ENCODE results near the gene MRPL19. TPM values are rescaled to one million over a fixed set of nuclear protein-coding genes. Genes with fewer than 3 reads are reported as not detected.

MRPL19 gene
- total RNA-seq, 1 donor from 2014 or later, result 64.2 TPM

DNA sequence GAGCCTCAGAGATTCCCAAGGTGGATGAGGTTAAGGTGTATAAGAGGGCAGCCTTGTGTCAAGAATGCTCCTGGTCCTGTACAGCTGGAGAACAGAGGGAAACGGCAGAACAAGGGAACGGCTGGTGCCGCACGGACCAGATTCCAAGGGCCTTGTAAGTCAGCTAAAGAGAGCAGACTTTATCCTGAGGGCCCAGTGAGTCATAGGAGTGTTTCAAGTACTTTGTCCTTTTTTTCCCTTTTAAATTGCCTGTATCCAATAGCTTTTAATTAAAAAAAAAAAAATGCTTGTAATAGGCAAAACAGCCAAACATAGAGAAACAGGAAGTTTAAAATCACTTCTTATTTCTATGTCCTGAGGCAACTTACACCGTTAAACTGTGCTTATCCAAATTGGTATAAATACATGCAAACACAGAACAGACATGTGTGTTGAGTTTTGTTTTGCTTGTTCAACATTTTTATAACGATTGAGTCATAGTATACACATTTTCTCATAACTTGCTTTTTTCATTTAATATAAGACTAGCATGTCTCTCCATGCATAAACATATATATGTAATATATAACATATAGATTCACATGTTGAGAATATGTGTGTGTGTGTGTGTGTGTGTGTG lies 43.8 kb upstream of the MRPL19 start:
- H3K36me3 ChIP-seq (ENCODE audit: control insufficient read depth, insufficient read depth, low read length), result no peaks in the 10 kb centered on the region
- TF ChIP-seq, protein P1, sequence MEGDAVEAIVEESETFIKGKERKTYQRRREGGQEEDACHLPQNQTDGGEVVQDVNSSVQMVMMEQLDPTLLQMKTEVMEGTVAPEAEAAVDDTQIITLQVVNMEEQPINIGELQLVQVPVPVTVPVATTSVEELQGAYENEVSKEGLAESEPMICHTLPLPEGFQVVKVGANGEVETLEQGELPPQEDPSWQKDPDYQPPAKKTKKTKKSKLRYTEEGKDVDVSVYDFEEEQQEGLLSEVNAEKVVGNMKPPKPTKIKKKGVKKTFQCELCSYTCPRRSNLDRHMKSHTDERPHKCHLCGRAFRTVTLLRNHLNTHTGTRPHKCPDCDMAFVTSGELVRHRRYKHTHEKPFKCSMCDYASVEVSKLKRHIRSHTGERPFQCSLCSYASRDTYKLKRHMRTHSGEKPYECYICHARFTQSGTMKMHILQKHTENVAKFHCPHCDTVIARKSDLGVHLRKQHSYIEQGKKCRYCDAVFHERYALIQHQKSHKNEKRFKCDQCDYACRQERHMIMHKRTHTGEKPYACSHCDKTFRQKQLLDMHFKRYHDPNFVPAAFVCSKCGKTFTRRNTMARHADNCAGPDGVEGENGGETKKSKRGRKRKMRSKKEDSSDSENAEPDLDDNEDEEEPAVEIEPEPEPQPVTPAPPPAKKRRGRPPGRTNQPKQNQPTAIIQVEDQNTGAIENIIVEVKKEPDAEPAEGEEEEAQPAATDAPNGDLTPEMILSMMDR (IDR thresholded peaks at IDR 0.05; ENCODE audit: insufficient read depth, low read length, poor library complexity, severe bottlenecking), result no peak
- H3K4me3 ChIP-seq (ENCODE audit: low read depth, low read length), result no peak overlapping the region
- no peaks in the 10 kb centered on the region for H3K27me3 ChIP-seq (ENCODE audit: control insufficient read depth, insufficient read depth, low read length)
- peak; percentile 81 for DNase-seq (ENCODE audit: low read depth)

DNA sequence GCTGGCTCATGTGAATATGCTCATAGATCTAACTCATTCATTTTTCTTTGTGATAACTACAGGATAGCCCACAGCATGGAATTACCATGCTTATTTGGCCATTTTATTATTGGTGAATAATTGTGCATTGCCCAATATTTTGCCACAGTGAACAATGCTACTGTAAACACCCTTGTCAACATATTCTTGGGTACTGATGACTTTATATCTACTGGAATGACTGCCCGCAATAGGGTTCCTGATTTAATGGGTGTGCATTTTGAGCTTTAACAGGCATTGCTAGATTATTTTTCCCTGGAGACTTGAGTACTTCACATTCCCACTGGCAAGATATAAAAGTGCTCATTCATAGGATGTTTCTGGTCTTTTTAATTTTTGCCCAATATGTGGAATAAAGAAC lies 43.1 kb upstream of the MRPL19 start:
- TF ChIP-seq, protein P1 (IDR thresholded peaks at IDR 0.05; ENCODE audit: insufficient read depth, low read length, poor library complexity, severe bottlenecking), result no peak
- no peaks in the 10 kb centered on the region for H3K36me3 ChIP-seq (ENCODE audit: control insufficient read depth, insufficient read depth, low read length)
- DNase-seq (ENCODE audit: low read depth), result no peak

DNA sequence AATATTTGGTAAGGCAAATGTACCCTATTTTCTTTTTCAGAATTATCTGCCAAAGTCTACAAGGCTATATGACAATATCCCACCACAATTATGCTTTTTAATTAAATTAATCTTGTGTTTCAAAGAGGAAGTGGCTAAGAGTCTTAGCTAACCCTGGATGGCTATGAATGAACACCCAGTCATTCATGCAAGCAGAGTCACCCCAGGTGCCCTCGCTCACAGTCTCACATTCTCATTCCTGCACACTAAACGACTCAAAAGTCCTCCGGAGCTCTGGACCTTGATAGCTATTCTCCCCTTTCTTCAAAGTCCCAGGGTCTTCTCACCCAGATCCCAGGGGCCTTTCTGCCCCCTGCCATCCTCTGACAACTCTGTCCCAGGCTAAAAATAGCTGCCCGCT lies 42.1 kb upstream of the MRPL19 start:
- peak; percentile 60 for DNase-seq (ENCODE audit: low read depth)
- TF ChIP-seq, protein P1 (IDR thresholded peaks at IDR 0.05; ENCODE audit: insufficient read depth, low read length, poor library complexity, severe bottlenecking), result no peak

More for the DNA sequence above, 43.1 kb upstream of the MRPL19 start:
- no peaks in the 10 kb centered on the region for H3K27me3 ChIP-seq (ENCODE audit: control insufficient read depth, insufficient read depth, low read length)
- no peak overlapping the region for H3K4me3 ChIP-seq (ENCODE audit: low read depth, low read length)

DNA sequence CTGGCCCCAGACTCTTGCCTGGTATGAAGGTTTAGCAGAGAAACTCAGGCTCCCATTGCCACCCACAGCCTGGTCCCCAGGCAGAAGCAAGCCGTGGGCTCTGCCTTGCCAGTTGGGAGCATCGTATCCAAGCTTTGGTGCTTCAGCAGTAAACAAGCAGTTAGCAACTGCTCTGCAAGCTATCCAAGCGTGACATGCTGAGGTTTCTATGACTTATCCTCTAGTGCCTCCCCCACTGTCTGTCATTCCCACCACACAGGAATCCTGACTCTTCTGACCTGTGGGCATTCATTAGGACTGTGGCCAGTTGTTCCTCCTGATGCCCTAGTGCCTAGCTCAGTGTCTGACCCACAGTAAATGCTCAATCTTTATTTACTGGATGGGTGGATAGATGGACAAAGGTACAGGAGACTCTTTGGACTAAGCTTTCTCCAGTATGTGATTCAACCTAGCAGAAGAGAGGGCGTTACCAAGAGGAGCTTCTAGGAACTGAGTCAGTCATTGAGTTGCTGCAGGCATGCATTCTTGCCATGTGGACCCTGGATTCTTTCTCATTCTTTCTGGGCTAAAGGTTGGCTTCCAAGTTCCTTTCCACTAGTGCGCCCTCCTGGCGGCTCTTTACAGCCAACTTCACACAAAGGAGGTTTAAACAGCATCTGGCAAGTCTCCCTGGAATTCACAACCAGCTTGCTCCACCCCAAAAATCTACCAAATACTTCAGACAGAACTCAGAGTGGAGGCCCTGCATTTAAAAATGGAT lies 40.6 kb upstream of the MRPL19 start:
- TF ChIP-seq, protein P1 (IDR thresholded peaks at IDR 0.05; ENCODE audit: insufficient read depth, low read length, poor library complexity, severe bottlenecking), result peak; percentile 53
- Histone ChIP-seq H3K4me3 (ENCODE audit: low read depth, low read length) (no peak overlapping the region), H3K36me3 (ENCODE audit: control insufficient read depth, insufficient read depth, low read length) (no peaks in the 10 kb centered on the region), H3K27me3 (ENCODE audit: control insufficient read depth, insufficient read depth, low read length) (peaks cover 2% of the 10 kb centered on the region)
- peak; percentile 93 for DNase-seq (ENCODE audit: low read depth)

More for the DNA sequence above, 42.1 kb upstream of the MRPL19 start:
- H3K36me3 ChIP-seq (ENCODE audit: control insufficient read depth, insufficient read depth, low read length), result no peaks in the 10 kb centered on the region
- no peaks in the 10 kb centered on the region for H3K27me3 ChIP-seq (ENCODE audit: control insufficient read depth, insufficient read depth, low read length)
- H3K4me3 ChIP-seq (ENCODE audit: low read depth, low read length), result no peak overlapping the region

DNA sequence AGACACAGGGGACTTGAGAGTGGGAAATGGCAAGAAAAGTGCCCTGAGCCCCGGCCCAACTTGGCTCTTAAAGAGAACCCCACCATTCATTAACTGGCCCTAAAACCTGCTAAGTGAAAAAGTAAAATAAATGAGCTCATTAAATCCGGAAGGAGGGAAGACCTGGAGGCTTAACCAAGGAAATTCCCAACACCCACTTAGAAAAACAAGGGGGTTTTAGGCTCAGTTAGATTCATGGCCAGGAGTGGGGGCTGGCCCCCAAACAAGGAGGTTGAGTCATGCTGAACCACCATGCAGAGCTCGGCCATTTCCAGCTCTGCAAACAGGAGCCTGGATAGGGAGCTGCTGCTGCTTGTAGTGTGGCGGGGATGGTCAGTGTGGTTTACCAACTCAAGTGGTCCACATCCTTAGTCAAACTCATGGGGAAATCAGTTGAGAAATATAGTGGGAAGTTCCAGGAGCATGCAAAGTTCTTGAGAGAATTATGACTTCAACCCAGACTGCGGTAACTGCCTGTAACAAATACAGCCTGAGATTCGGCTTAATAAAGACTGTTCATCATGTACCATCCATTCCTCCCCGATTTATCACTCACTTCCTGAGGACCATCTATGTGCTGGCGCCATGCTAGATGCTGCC lies 39.7 kb upstream of the MRPL19 start:
- H3K36me3 ChIP-seq (ENCODE audit: control insufficient read depth, insufficient read depth, low read length), result no peaks in the 10 kb centered on the region
- TF ChIP-seq, protein P1 (IDR thresholded peaks at IDR 0.05; ENCODE audit: insufficient read depth, low read length, poor library complexity, severe bottlenecking), result no peak
- no peak overlapping the region for H3K4me3 ChIP-seq (ENCODE audit: low read depth, low read length)
- H3K27me3 ChIP-seq (ENCODE audit: control insufficient read depth, insufficient read depth, low read length), result peaks cover 2% of the 10 kb centered on the region
- DNase-seq (ENCODE audit: low read depth), result peak; percentile 89
